ENCODE measurements around the gene PKDCC. TPM values are rescaled to one million over a fixed set of nuclear protein-coding genes. Genes with fewer than 3 reads are reported as not detected.
A peak's percentile ranks its signal among the peaks of the same experiment; 100 is the strongest.
"Not testable (repeated sequence)": the region's sequence is repeated elsewhere in the genome, so short reads cannot be mapped to it uniquely, and the experiment has no call there.

The PKDCC gene
- total RNA-seq, 1 donor from 2014 or later: 128 TPM

DNA sequence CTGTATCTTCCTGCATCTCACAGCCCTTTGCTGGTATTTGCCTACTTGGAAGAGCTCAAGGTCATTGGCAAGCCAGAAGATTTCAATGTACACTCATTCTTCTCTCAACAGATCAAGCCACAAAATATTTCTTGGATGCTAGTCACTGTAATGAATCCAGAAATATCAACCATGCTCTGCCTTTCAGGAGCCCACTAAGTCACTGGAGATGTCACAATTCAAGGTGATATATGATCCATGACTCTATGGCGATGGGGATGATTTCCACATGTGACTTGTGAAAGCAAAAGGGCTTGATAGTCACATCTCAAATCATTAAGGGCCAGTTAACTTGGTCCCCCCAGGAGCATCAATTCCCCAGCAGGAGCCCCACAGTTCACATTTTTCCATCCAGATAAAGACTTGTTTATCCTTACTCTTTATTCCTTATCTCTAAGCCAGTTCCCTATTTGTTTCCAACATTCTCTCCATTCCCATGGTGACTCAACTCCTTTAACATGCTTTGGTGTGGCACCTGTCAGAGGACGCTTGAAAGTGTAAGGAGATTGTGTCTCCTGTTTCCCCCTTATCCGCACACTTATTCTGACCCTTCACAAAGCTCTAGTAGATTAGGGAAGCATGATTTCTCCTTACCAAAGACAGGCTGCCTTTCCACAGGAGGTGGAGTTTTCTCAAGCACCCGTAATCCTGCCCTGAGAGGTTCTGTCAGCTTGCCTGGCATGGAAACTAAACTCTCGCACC lies 15.8 kb downstream of the PKDCC start:
- DNase-seq (ENCODE audit: low spot score): no peak

DNA sequence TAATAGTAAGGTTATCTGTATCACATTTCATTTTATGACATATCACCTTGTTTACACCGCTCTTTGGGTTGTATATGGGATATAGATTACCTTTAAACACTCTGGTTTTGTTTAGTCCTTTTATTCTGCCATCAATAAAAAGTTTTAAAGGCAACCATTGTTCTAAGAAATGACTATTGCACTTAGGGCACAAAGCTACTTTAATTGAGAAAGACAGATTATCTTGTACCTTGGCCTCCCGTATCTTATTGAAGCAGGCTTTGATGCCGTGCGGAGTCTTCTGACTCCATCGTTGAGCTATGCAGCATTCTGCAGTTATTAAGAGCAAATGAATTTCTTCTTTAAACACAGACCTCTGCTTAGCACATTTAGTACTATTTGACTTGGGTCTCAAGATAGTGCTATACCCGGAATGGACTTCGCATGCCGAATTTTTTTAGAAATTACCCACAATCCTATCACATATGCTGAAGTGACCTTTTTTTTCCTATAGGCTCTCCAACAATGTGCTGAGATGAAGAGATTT lies 16.7 kb downstream of the PKDCC start:
- DNase-seq (ENCODE audit: low spot score): peak; percentile 45

DNA sequence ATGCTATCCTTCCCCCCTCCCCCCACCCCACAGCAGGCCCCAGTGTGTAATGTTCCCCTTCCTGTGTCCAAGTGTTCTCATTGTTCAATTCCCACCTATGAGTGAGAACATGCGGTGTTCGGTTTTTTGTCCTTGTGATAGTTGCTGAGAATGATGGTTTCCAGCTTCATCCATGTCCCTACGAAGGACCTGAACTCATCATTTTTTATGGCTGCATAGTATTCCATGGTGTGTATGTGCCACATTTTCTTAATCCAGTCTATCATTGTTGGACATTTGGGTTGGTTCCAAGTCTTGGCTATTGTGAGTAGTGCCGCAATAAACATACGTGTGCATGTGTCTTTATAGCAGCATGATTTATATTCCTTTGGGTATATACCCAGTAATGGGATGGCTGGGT lies 17.9 kb downstream of the PKDCC start:
- DNase-seq (ENCODE audit: low spot score): not testable (repeated sequence)

DNA sequence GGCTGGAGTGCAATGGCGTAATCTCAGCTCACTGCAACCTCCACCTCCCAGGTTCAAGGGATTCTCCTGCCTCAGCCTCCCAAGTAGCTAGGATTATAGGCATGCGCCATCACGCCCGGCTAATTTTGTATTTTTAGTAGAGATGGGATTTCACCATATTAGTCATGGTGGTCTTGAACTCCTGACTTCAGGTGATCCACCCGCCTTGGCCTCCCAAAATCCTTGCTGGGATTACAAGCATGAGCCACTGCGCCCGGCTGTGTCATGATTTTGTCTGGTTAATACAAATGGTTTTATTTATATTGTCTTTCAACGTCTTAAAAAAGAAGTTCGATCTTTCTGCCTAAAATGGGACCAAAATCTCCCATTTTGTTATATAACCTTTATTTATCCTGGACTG lies 19.2 kb downstream of the PKDCC start:
- not testable (repeated sequence) for DNase-seq (ENCODE audit: low spot score)

DNA sequence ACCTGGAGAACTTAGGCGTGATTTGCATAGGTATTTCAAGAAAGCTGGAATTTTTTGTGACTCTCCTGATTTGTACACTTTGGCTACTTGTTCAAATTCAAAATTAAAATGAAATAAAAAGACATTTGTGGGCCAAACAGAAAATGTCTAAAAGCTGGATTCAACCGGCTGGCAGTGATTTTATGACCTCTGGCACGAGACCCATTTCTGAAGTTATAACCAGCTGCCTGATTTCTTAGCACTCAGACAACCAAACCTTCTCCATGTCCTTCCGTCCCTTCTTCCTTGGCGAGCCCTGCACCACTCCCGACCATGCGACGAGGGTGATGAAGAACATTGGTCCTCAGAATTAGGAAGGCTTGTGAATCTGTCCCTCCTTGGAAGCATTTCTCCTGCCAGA lies 19.7 kb downstream of the PKDCC start:
- DNase-seq (ENCODE audit: low spot score): no peak

DNA sequence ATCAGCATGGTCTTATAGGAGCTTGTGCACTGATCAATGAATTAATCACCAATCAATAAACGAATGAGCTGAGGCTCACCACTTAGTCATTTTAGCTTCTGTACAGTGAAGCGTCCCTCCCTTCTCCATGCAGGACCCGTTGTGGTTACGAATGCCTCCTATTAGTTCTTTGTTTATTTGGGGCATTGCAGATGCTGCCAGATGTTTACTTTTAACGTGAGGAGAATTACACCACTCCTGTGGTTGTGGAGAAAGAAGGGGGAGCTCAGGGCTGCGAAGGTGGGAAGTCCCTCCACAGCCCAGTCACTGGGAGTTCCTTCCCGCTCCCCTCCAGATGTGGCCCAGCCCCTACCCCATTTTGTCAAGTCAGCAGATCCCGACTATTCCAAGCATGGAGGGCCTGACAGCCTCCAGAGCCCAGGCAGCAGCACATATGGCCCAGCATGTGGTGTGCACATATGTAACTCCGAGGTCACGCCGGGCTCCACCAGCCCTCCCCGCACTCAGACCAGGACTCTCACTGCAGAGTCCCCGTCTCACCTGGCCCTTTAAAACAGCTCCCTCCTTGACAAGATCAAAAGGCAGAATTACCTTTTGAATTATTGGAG lies 20.9 kb downstream of the PKDCC start:
- no peak for DNase-seq (ENCODE audit: low spot score)

DNA sequence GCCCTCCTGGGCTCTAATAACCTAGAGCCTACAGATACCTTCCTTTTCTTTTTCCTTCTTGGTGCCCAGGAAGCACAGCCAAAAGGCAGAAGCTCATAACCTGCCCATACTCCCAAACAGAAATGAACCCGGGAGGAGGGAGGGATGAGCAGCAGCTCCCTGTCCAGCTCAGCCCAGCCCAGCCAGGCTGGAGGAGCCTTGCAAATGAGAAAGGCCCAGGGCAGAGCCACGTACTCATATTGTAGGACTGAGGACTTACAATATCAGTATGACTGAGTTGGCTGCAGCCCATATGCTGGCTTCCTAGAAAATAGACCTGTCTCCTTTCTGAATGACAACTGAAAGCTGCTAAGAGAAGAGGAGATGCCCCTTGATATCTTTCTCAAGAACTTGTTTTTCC lies 21.7 kb downstream of the PKDCC start:
- no peak for DNase-seq (ENCODE audit: low spot score)

DNA sequence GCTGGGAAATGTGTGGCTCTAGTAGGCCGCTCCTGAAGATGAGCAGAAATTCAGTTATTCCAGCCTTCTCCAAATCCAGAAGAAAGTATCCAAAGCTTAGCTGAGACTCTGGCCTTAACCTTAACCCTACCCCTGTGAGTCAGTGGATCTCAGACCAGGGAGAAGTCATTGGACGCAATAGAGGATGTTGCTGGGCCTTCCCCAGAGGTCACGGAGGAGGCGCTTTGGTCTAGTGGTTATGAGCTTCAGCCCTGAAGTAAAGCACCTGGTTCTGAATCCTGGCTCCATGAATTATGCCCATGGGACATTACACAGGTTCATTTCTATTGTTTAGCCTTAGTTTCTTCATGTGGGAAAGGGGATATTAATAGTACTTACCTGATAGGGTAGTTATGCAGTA lies 24.0 kb downstream of the PKDCC start:
- no peak for DNase-seq (ENCODE audit: low spot score)

DNA sequence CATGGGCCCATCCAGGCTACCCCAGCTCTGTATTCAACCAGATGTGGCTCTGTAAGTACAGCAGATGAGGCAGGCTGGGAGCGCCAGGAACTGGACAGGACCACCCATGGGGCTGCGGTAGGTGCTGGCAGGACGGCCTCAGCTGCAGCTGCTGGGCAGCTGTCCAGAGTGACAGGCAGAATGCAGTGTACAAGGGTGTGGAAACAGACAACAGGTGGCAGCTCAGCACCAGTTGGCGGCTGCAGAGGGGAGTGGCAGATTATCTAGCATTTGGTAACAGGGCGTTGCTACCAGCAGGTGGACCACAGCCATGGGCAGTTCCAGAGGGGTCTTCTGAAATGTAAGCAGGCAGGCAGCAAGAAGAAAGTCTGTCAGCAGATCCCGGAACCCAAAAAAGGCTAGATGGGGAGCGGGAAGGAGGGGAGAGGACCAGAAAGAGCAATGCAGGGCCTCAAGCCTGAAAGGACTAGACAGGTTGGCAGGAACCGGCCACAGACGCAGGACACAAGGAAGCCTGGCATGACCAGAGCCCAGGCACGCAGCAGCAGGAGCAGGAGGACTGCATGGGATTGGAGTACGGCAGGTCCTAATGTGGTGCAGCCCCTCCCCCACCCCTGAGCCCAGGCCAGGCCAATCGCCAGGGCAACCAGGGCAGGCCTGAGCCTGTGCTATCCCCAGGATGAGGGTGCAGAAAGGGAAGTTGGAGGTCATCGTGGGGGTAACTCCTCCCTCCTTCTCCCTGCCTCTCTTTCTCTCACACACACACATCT lies 24.7 kb downstream of the PKDCC start:
- DNase-seq (ENCODE audit: low spot score): peak; percentile 60

DNA sequence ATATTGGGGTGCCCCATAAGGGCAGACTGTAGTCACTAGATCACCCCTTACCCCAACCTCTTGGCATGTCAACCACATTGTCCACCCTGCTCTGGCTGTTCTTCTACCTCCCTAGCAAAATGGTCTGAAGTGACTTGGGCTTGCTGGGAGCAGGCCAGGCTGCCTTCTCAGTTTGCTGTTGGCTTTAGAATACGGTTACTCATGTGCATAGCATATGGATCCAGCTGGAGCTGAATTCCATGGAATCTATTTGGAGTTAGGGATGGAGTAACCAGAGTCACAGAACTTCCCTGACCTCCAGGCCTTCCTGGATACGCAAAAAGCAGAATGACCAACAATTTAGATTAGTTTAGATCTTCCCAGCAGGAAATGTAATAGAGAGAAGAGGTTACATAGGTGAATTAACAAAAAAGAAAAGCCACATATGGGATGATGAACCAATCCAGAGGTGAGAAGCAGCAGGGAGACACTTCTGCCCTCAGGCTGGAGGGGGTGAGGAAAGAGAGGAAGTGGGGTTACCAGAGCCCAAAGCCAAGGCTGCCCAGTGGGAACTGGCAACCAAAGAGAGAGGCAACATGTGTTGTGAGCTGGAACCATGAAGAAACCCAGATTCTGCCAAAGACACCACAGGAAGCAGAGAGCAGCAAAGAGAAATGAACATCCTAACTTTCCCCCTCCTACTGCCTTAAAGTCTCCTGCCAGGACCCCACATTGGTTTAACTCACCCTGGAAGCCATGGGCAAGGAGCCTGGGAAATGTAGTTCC lies 26.1 kb downstream of the PKDCC start:
- DNase-seq (ENCODE audit: low spot score): no peak

DNA sequence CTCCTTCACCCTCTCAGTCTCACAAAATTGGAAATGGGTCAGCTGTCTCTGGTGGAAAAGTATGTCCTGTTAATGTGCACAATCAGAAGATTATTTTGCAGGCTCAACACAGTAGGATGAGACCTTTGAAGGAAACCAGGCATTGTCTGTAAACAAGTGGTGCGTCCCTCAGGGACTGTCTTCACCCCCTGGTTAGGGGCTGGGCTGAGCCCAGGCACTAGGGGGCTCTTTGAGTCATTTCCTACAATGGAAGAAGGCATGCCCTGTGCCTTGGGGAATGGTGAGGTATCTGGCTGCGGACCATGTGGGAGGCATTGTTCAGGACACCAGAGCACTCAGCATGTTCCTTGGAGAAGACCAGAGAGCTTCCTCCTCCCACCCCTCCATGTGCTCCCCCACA lies 26.8 kb downstream of the PKDCC start:
- DNase-seq (ENCODE audit: low spot score): no peak

DNA sequence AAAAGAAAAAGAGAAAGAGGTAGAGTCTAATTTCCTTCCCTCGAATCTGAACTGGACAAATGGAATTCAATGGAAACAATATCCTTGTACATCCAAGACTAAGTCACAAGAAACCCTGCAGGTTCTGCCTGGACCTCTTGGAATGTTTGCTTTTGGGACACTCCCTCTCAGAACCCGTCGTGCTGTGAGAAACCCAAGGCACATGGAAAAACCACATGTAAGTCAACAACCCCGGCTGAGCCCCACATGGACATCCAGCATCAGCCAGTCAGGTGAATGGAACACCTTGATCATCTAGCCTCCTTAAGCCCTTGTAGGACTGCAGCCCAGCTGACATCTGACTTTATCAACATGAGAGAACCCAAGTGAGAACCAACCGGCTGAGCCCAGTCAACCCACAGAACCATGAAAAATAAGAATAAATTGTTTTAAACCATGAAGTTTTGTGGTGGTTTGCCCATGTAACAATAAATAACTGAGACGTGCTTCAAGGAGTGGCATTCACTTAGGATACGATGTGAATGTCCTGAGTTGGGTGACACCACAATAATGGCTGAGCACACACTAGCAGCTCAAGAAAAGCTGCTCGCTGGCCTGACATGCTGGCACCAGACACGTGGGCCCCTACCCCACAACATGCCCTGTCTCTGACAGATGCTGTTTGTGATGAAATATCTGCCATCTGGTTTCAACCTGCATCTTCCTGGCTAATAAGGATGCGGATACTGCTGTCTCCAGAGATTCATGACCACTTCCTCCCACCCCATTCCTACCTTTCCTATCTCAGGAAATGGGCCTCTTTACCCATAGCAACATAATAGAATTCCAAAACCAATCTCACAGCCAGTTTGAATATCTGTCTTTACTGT lies 28.8 kb downstream of the PKDCC start:
- no peak for DNase-seq (ENCODE audit: low spot score)

DNA sequence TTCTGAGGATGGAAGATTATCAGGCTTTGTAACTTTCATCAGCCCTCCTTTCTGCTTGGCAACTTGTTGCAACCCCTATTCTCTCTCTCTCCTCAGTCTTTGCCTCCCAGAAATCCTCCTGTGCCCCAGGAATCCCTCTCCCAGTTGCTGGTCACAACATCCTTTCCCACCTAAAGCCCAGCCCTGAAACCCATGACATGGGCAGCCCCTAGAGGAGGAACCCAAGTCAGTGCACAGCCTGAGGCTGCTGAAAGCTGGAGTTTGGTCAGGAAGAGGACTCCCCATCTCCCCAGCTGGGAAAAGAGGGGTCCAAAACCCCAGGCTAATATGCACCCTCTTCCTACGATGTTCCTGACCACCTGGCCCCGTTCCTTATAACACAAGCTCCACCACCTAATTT lies 29.5 kb downstream of the PKDCC start:
- DNase-seq (ENCODE audit: low spot score): no peak

DNA sequence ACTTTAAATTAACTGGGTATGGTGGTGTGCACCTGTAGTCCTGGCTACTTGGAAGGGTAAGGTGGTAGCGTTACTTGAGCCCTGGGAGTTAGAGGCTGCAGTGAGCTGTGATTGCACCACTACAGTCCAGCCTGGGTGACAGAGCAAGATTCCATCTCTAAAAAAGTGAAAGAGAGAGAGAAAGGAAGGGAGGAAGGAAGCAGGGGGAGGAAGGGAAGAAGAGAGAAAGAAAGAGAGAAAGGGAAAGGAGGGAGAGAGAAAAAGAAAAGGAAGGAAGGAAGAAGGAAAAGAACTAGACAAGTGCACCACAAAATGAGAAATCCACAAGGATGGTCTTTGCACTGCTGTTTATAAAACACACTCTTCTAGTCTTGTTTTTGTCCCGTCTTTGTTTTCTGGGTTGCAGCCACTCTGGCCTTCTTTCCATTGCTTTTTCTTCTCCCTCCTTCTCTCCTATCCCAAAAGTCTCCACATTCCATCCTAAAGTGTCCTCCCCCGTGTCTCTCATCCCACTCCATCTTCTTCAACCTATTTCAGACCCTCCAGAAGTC lies 32.0 kb downstream of the PKDCC start:
- no peak for DNase-seq (ENCODE audit: low spot score)

DNA sequence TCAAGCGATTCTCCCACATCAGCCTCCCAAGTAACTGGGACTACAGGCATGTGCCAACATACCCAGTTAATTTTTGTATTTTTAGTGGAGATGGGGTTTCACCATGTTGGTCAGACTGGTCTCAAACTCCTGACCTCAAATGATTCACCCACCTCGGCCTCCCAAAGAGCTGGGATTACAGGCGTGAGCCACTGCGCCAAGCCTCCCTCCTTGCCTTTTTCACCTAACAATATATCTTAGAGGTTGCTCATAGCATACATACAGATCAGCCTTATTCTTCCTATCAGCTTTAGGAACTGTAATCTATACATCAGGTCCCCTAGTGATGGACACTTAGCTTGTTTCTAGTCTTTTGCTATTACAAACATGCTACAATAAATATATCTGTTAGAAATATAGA lies 33.3 kb downstream of the PKDCC start:
- not testable (repeated sequence) for DNase-seq (ENCODE audit: low spot score)

DNA sequence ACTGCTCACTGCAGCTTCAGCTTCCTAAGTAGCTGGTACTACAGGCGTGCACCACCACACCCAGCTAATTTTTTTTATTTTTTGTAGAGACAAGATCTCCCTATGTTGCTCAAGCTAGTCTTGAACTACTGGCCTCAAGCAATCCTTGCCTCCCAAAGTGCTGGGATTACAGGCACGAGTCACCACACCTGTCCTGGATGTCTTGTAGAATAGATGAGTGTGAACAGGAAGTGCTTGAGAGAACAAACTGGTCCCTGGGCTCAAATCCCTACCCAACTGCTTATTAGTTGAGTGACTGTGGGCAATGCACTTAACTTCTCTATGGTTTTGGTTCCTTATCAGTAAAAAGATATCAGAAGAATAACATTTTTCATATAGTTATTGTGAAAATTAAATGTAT lies 34.2 kb downstream of the PKDCC start:
- no peak for DNase-seq (ENCODE audit: low spot score)

DNA sequence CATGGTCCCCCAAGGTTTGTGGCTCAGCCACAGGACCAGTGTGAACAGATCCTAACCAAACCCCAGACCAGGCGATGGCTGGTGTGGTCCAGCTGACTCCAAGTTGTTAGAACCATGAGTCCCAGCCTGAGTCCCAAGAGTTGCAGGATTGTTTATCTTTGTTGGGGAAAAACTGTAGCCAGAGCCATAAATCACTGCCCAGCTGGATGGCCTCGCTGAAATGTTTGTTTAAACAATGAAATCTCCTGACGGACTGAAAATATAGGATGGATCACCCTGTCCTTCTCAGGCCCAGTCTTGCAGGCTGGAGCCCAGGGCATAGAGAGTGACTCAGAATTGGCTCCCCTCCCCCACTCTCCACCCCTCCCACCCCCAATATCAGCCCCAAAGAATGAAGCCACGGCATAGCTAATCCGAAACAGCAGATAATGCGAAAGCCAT lies 36.4 kb downstream of the PKDCC start:
- DNase-seq (ENCODE audit: low spot score): no peak

DNA sequence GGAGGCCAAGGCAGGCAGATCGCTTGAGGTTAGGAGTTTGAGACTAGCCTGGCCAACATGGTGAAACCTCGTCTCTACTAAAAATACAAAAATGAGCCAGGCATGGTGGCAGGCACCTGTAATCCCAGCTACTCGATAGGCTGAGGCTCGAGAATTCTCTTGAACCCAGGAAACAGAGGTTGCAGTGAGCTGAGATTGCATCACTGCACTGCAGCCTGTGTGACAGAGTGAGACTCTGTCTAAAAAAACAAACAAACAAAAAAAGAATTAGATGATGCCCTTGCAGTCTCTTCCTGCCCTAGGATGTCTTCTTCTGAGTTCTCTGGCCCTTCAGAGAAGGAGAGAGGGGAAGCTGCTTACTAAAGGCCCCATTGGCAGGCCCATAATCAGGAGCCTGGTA lies 37.2 kb downstream of the PKDCC start:
- DNase-seq (ENCODE audit: low spot score): not testable (repeated sequence)

DNA sequence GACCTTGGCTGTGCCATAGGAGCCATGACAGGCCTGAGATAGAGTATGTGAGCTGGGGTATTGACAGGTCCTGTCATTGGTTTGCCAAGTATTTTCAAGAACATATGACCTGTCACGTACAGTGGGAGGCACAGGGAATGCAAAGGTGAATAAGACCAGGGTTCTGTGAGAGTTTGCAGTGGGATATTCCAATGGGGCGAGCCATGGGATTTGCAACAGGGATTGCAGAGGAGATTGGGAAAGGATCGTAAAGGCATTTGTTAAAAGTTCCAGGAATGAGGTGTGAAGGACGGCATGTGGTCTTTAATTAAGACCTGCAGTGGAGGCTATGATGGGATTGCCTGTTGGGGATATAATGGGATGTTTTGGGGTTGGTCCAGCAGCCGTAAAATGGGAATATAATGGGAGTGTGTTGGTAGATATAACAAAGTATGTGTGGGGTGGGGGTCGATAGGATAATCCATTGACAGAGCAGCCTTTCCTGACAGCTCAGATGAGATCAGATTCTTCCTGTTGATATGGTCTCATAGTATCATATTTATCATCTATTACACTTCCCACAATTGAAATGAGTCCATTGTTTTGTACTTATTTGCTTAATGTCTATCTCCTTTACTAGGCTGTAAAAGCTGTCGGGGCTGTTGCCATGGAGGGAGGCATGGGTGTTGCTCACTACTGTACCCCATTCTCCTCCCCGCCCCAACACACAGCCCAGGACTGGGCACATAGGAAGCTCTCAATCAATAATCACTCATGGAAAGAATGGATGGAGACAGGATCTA lies 38.1 kb downstream of the PKDCC start:
- no peak for DNase-seq (ENCODE audit: low spot score)

DNA sequence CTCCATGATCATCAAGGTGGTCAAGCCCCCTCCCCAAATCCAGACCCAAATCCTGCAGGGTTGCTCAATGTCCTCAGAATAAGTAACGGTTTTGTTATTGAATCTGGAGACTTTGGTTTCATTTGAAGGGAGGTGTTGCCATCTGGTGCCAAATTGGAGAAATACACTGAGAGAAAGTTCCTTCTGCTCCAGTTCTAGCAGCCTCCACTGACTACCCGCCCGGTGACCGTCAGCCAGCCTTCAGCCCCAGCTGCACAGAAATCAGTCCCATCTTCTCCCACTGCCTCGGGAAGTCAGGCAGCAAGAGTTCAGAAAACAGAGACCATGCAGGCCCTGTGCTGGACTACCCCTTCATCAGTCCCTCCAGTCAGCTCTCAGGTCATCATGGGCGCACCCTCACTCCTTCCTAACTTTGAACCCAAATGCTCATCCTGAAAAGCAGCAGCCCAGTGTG lies 38.7 kb downstream of the PKDCC start:
- peak; percentile 66 for DNase-seq (ENCODE audit: low spot score)

All from mucosa of gallbladder (tissue), 1 donor.